H9 (cell line): Measurements from ENCODE around the gene IZUMO4. TPM values are rescaled to one million over a fixed set of nuclear protein-coding genes. Genes with fewer than 3 reads are reported as not detected.
"Not testable (repeated sequence)": the region's sequence is repeated elsewhere in the genome, so short reads cannot be mapped to it uniquely, and the experiment has no call there.

Experiments
- DNase-seq: peaks from one replicate; pipeline ENCODE4 v3.0.0-alpha.2; 2017
- H2AFZ ChIP-seq: one replicate; pipeline ENCODE4 v1.6.1; 2013; ENCODE audit warnings: mild to moderate bottlenecking, low read length, control low read depth, moderate library complexity
- H2AK5ac ChIP-seq: 2 replicates; pipeline ENCODE4 v1.6.1; 2013; ENCODE audit warnings: low read length, control low read depth, mixed read lengths; ENCODE audit not compliant: insufficient read length
- H2BK120ac ChIP-seq: one replicate; pipeline ENCODE4 v1.6.1; 2013; ENCODE audit warnings: low read depth, mild to moderate bottlenecking, low read length, control low read depth, inconsistent platforms; ENCODE audit not compliant: poor library complexity, severe bottlenecking
- H2BK12ac ChIP-seq: 2 replicates; pipeline ENCODE4 v1.6.1; 2013; ENCODE audit warnings: low read length, control low read depth, mixed read lengths, low read depth; ENCODE audit not compliant: insufficient read length
- H2BK15ac ChIP-seq: 2 replicates; pipeline ENCODE4 v1.6.1; 2013; ENCODE audit warnings: low read depth, low read length, control low read depth
- H2BK20ac ChIP-seq: one replicate; pipeline ENCODE4 v1.6.1; 2013; ENCODE audit warnings: low read depth, mild to moderate bottlenecking, low read length, control low read depth, inconsistent platforms; ENCODE audit not compliant: poor library complexity, severe bottlenecking
- H2BK5ac ChIP-seq: 2 replicates; pipeline ENCODE4 v1.6.1; 2013; ENCODE audit warnings: low read length, control low read depth, mixed read lengths; ENCODE audit not compliant: insufficient read length
- H3K14ac ChIP-seq: 2 replicates; pipeline ENCODE4 v1.6.1; 2013; ENCODE audit warnings: low read length, control low read depth; ENCODE audit not compliant: insufficient read depth
- H3K18ac ChIP-seq: 2 replicates; pipeline ENCODE4 v1.6.1; 2013; ENCODE audit warnings: low read depth, mild to moderate bottlenecking, mixed read lengths, low read length, control low read depth; ENCODE audit not compliant: insufficient read length
- H3K23ac ChIP-seq: 2 replicates; pipeline ENCODE4 v1.6.1; 2013; ENCODE audit warnings: low read length, control low read depth, mixed read lengths, low read depth; ENCODE audit not compliant: insufficient read length
- H3K23me2 ChIP-seq: 2 replicates; pipeline ENCODE4 v1.6.1; 2013; ENCODE audit warnings: low read depth, mild to moderate bottlenecking, mixed read lengths, low read length, control low read depth; ENCODE audit not compliant: insufficient read length, poor library complexity, severe bottlenecking
- H3K27ac ChIP-seq: 2 replicates; pipeline ENCODE4 v1.5.1; 2013; ENCODE audit warnings: low read length, control low read depth, mixed read lengths, low read depth; ENCODE audit not compliant: insufficient read length
- H3K27me3 ChIP-seq: 2 replicates; pipeline ENCODE4 v1.6.1; 2013; ENCODE audit warnings: low read length, control low read depth, inconsistent platforms; ENCODE audit not compliant: insufficient read depth
- H3K4ac ChIP-seq: 2 replicates; pipeline ENCODE4 v1.6.1; 2013; ENCODE audit warnings: low read depth, mild to moderate bottlenecking, control low read depth, inconsistent platforms, low read length, moderate library complexity
- H3K4me1 ChIP-seq: 2 replicates; pipeline ENCODE4 v1.6.1; 2013; ENCODE audit warnings: low read length, control low read depth, inconsistent platforms; ENCODE audit not compliant: insufficient read depth
- H3K4me2 ChIP-seq: 2 replicates; pipeline ENCODE4 v1.6.1; 2013; ENCODE audit warnings: low read length, control low read depth, mixed read lengths; ENCODE audit not compliant: insufficient read length, insufficient read depth
- H3K56ac ChIP-seq: 2 replicates; pipeline ENCODE4 v1.6.1; 2013; ENCODE audit warnings: low read depth, mild to moderate bottlenecking, mixed read lengths, low read length, control low read depth; ENCODE audit not compliant: insufficient read length
- H3K79me1 ChIP-seq: 2 replicates; pipeline ENCODE4 v1.6.1; 2013; ENCODE audit warnings: low read depth, mild to moderate bottlenecking, moderate library complexity, low read length, control low read depth, inconsistent platforms; ENCODE audit not compliant: insufficient read depth, poor library complexity, severe bottlenecking
- H3K79me2 ChIP-seq: 2 replicates; pipeline ENCODE4 v1.6.1; 2013; ENCODE audit warnings: low read length, control low read depth, inconsistent platforms; ENCODE audit not compliant: insufficient read depth
- H3K9ac ChIP-seq: 2 replicates; pipeline ENCODE4 v1.6.1; 2013; ENCODE audit warnings: low read length, control low read depth, mixed read lengths; ENCODE audit not compliant: insufficient read length; ENCODE audit errors: extremely low read depth
- H3K9me3 ChIP-seq: one replicate; pipeline ENCODE4 v1.6.1; 2013; ENCODE audit warnings: low read depth, low read length, inconsistent platforms; ENCODE audit not compliant: control insufficient read depth
- H3T11ph ChIP-seq: one replicate; pipeline ENCODE4 v1.6.1; 2013; ENCODE audit warnings: mild to moderate bottlenecking, low read length, control low read depth, inconsistent platforms
- H4K20me1 ChIP-seq: one replicate; pipeline ENCODE4 v1.6.1; 2013; ENCODE audit not compliant: control insufficient read depth, insufficient read length, insufficient read depth
- H4K5ac ChIP-seq: 2 replicates; pipeline ENCODE4 v1.6.1; 2013; ENCODE audit warnings: low read depth, mild to moderate bottlenecking, mixed read lengths, low read length, control low read depth; ENCODE audit not compliant: insufficient read length
- H4K8ac ChIP-seq: replicated peaks from 2 replicates; pipeline ENCODE4 v1.6.1; 2013; ENCODE audit warnings: low read length, control low read depth, mixed read lengths, low read depth; ENCODE audit not compliant: insufficient read length
- H4K91ac ChIP-seq: 2 replicates; pipeline ENCODE4 v1.6.1; 2013; ENCODE audit warnings: low read depth, mild to moderate bottlenecking, moderate library complexity, mixed read lengths, low read length, control low read depth; ENCODE audit not compliant: insufficient read length
- H3K27ac Mint-ChIP-seq, 3 experiments: 2 replicates in 2 of 3; 3 replicates in 1 of 3; pipeline ENCODE4 v1.8.0; 2020 to 2021; ENCODE audit warnings: mixed read lengths in 3 of 3, mild to moderate bottlenecking in 1 of 3, moderate library complexity in 1 of 3
- H3K27me3 Mint-ChIP-seq: 2 replicates; pipeline ENCODE4 v1.8.0; 2021; ENCODE audit warnings: low read depth, mild to moderate bottlenecking, moderate library complexity, mixed read lengths
- H3K36me3 Mint-ChIP-seq, 3 experiments: 2 replicates in 2 of 3; 3 replicates in 1 of 3; pipeline ENCODE4 v1.8.0; 2020 to 2021; ENCODE audit warnings: low read depth in 3 of 3, mixed read lengths in 3 of 3; ENCODE audit not compliant: insufficient read depth in 1 of 3
- H3K4me1 Mint-ChIP-seq, 2 experiments: 2 replicates each; pipeline ENCODE4 v1.8.0; 2020; ENCODE audit warnings: mixed read lengths in 2 of 2
- H3K4me3 Mint-ChIP-seq, 2 experiments: 2 replicates in 1 of 2; 3 replicates in 1 of 2; pipeline ENCODE4 v1.8.0; 2020 to 2021; ENCODE audit warnings: mild to moderate bottlenecking in 2 of 2, mixed read lengths in 2 of 2, moderate library complexity in 1 of 2
- H3K9me3 Mint-ChIP-seq, 2 experiments: 2 replicates in 1 of 2; 3 replicates in 1 of 2; pipeline ENCODE4 v1.8.0; 2020; ENCODE audit warnings: mild to moderate bottlenecking in 2 of 2, mixed read lengths in 2 of 2, moderate library complexity in 1 of 2
- WGBS: extraction: QIAGEN DNeasy Blood & Tissue Kit; methylation state at CpG from one replicate; pipeline ENCODE4 v1.1.7; 2013; ENCODE audit warnings: missing lambda C conversion rate, low lambda C conversion rate, mixed read lengths; ENCODE audit not compliant: insufficient read length; ENCODE audit errors: extremely low coverage; 5-methylcytosine and 5-hydroxymethylcytosine counted together
- total RNA-seq: library from RNA; stranded (reverse); gene quantifications from 2 replicates; pipeline ENCODE4 v1.2.1, GENCODE V29; 2021
- TF ChIP-seq, protein P1 (sequence below): fragments of 200-600 bp; sonication (generic); conservative IDR thresholded peaks from 3 replicates; pipeline ENCODE4 v1.8.0; 2021; ENCODE audit warnings: antibody characterized with exemption, mild to moderate bottlenecking

The IZUMO4 gene
- total RNA-seq, 1 experiment from 2014 or later: 2.1 TPM

- H4K5ac ChIP-seq: no peak overlapping the region
- no peak overlapping the region for H3K23ac ChIP-seq
- no peak overlapping the region for H3K56ac ChIP-seq
- Mint-ChIP-seq H3K9me3 (no peaks in the 10 kb centered on the region), H3K27ac (peak overlapping the region; percentile 52 to 78 (median 64); a peak in 4 of 7 replicates), H3K4me3 (no peak overlapping the region), H3K4me1 (peaks cover 23 to 25% of the 10 kb centered on the region in 2 experiments), H3K36me3 (no peaks in the 10 kb centered on the region; a peak in 1 of 7 replicates), H3K27me3 (no peaks in the 10 kb centered on the region; the same call in 1 of the 2 replicates)
- no peak overlapping the region for H2BK5ac ChIP-seq
- no peak overlapping the region for H2AK5ac ChIP-seq
- H3K9me3 ChIP-seq: no peaks in the 10 kb centered on the region
- no CpG with 5 or more reads among the region's 2 CpGs for WGBS
- H4K8ac ChIP-seq: no peak overlapping the region
- no peak overlapping the region for H3K27ac ChIP-seq
- no peak overlapping the region for H3K18ac ChIP-seq
- no peaks in the 10 kb centered on the region for H4K20me1 ChIP-seq
- no peaks in the 10 kb centered on the region for H3K27me3 ChIP-seq
- no peak overlapping the region for H2AFZ ChIP-seq
- no peak overlapping the region for H3K9ac ChIP-seq
- no peak overlapping the region for H2BK120ac ChIP-seq
- H3K4me1 ChIP-seq: no peaks in the 10 kb centered on the region
- DNase-seq: no peak
- H3K79me1 ChIP-seq: no peaks in the 10 kb centered on the region
- TF ChIP-seq, protein P1, sequence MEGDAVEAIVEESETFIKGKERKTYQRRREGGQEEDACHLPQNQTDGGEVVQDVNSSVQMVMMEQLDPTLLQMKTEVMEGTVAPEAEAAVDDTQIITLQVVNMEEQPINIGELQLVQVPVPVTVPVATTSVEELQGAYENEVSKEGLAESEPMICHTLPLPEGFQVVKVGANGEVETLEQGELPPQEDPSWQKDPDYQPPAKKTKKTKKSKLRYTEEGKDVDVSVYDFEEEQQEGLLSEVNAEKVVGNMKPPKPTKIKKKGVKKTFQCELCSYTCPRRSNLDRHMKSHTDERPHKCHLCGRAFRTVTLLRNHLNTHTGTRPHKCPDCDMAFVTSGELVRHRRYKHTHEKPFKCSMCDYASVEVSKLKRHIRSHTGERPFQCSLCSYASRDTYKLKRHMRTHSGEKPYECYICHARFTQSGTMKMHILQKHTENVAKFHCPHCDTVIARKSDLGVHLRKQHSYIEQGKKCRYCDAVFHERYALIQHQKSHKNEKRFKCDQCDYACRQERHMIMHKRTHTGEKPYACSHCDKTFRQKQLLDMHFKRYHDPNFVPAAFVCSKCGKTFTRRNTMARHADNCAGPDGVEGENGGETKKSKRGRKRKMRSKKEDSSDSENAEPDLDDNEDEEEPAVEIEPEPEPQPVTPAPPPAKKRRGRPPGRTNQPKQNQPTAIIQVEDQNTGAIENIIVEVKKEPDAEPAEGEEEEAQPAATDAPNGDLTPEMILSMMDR: no peak
- no peak overlapping the region for H3K4me2 ChIP-seq
- no peak overlapping the region for H3T11ph ChIP-seq
- H3K4ac ChIP-seq: no peak overlapping the region; the same call in 1 of the 2 replicates
- no peak overlapping the region for H2BK12ac ChIP-seq
- H2BK15ac ChIP-seq: no peak overlapping the region
- no peak overlapping the region for H4K91ac ChIP-seq
- no peak overlapping the region for H2BK20ac ChIP-seq
- no peaks in the 10 kb centered on the region for H3K23me2 ChIP-seq
- H3K14ac ChIP-seq: no peak overlapping the region
- no peaks in the 10 kb centered on the region for H3K79me2 ChIP-seq
Measured at GRCh38 chr19:2089727-2090053, 7.0 kb upstream of the IZUMO4 start.

- H3K27ac Mint-ChIP-seq, H4K8ac ChIP-seq, H2BK120ac ChIP-seq, H3K27me3 ChIP-seq, H3K27ac ChIP-seq, H3K9ac ChIP-seq, DNase-seq, H3K79me1 ChIP-seq, H3T11ph ChIP-seq, H3K36me3 Mint-ChIP-seq, H3K56ac ChIP-seq, H3K9me3 ChIP-seq, H4K5ac ChIP-seq, H2BK12ac ChIP-seq, H3K79me2 ChIP-seq, H2BK15ac ChIP-seq, H3K18ac ChIP-seq, H4K20me1 ChIP-seq, H3K4me2 ChIP-seq, H2BK5ac ChIP-seq, H3K27me3 Mint-ChIP-seq, H3K9me3 Mint-ChIP-seq, H2BK20ac ChIP-seq, H4K91ac ChIP-seq, H3K4me1 ChIP-seq, H3K4ac ChIP-seq, H3K23ac ChIP-seq, H3K23me2 ChIP-seq, H2AFZ ChIP-seq, H2AK5ac ChIP-seq, H3K14ac ChIP-seq, H3K4me3 Mint-ChIP-seq: not testable (repeated sequence)
- H3K4me1 Mint-ChIP-seq: peaks cover 26% of the 10 kb centered on the region in 2 experiments
- no CpG with 5 or more reads among the region's 13 CpGs for WGBS
Measured at GRCh38 chr19:2091926-2092525, 4.7 kb upstream of the IZUMO4 start.
